NCI-H1417 (cell line): Measurements from ENCODE around the gene THSD7B.
A peak's percentile ranks its signal among the peaks of the same experiment; 100 is the strongest.
"Not testable (repeated sequence)": the region's sequence is repeated elsewhere in the genome, so short reads cannot be mapped to it uniquely, and the experiment has no call there.

Experiments
- DNase-seq, 3 experiments: peaks; one replicate each; lab custom pipeline; 2025; lab: John Stamatoyannopoulos, UW

THSD7B gene

GRCh38 chr2:136932700-136933099 is 167.4 kb downstream of the THSD7B start:
- peak in 2 of 3 experiments; percentile 8 to 40 for DNase-seq

- no peak for DNase-seq
These were observed 169.8 kb downstream of the THSD7B start for GRCh38 chr2:136935119-136935518.

- no peak for DNase-seq
These were observed 190.7 kb downstream of the THSD7B start for GRCh38 chr2:136956050-136956449.

- DNase-seq = no peak
These were observed 191.7 kb downstream of the THSD7B start for GRCh38 chr2:136957044-136957443.

- no peak for DNase-seq
These were observed 196.9 kb downstream of the THSD7B start for GRCh38 chr2:136962105-136962725.

GRCh38 chr2:136966485-136966884 is 201.1 kb downstream of the THSD7B start:
- no peak for DNase-seq

- no peak for DNase-seq
These were observed 215.0 kb downstream of the THSD7B start for GRCh38 chr2:136980303-136980702.

GRCh38 chr2:136981689-136982088 is 216.3 kb downstream of the THSD7B start:
- not testable (repeated sequence) for DNase-seq

GRCh38 chr2:136985044-136985443 is 219.7 kb downstream of the THSD7B start:
- no peak for DNase-seq

GRCh38 chr2:136986605-136987221 is 221.4 kb downstream of the THSD7B start:
- DNase-seq = no peak

- no peak for DNase-seq
These were observed 225.0 kb downstream of the THSD7B start for GRCh38 chr2:136990316-136990715.

- DNase-seq = no peak
These were observed 229.4 kb downstream of the THSD7B start for GRCh38 chr2:136994793-136995192.

GRCh38 chr2:136997557-136997956 is 232.2 kb downstream of the THSD7B start:
- DNase-seq = no peak

- peak in 2 of 3 experiments; percentile 53 to 73 for DNase-seq
These were observed 235.5 kb downstream of the THSD7B start for GRCh38 chr2:137000811-137001210.

- no peak for DNase-seq
These were observed 237.6 kb downstream of the THSD7B start for GRCh38 chr2:137002896-137003295.

- no peak for DNase-seq
These were observed 239.9 kb downstream of the THSD7B start for GRCh38 chr2:137005210-137005609.

- DNase-seq = no peak
These were observed 242.6 kb downstream of the THSD7B start for GRCh38 chr2:137007938-137008337.

GRCh38 chr2:137009953-137010352 is 244.6 kb downstream of the THSD7B start:
- DNase-seq = no peak

GRCh38 chr2:137020452-137021196 is 255.3 kb downstream of the THSD7B start:
- DNase-seq = no peak

GRCh38 chr2:137021763-137022162 is 256.4 kb downstream of the THSD7B start:
- DNase-seq = no peak

GRCh38 chr2:137023205-137023604 is 257.9 kb downstream of the THSD7B start:
- DNase-seq = no peak

- DNase-seq = no peak
These were observed 266.4 kb downstream of the THSD7B start for GRCh38 chr2:137031731-137032130.

GRCh38 chr2:137036619-137037018 is 271.3 kb downstream of the THSD7B start:
- DNase-seq = no peak
